OCI-LY7 (cell line): ENCODE data around the gene HTRA1. TPM values are rescaled to one million over a fixed set of nuclear protein-coding genes. Genes with fewer than 3 reads are reported as not detected.

ENCODE experiments used
- BruUV-seq: library from RNA; stranded (reverse); fragments of 400-500 nt; replicated peaks from 2 replicates; lab custom pipeline; 2021; lab: Mats Ljungman, UMichigan
- CTCF ChIA-PET: fragments of 300-600 bp; sonication (Branson Sonifier 250); formaldehyde crosslinking; loops from one replicate; lab custom pipeline; 2022; ENCODE audit warnings: antibody characterized with exemption; ENCODE audit not compliant: unreplicated experiment; lab: Charles Lee
- POLR2A ChIA-PET: fragments of 300-600 bp; sonication (Branson Sonifier 250); formaldehyde crosslinking; loops from one replicate; lab custom pipeline; 2022; ENCODE audit warnings: antibody characterized with exemption; lab: Charles Lee
- DNase-seq: peaks from one replicate; pipeline ENCODE4 v3.0.0-alpha.2; 2015; ENCODE audit warnings: low spot score
- H2AFZ ChIP-seq: fragments of 200-600 bp; sonication (generic), shearing (Covaris generic); 2 replicates; pipeline ENCODE4 v1.6.1; 2014; ENCODE audit warnings: mild to moderate bottlenecking, antibody characterized with exemption, low read length, moderate library complexity
- H3K27ac ChIP-seq: fragments of 200-600 bp; sonication (generic); 2 replicates; pipeline ENCODE4 v1.5.1; 2014; ENCODE audit warnings: mixed run types, low read depth, mild to moderate bottlenecking, moderate library complexity, low read length, inconsistent platforms; ENCODE audit not compliant: poor library complexity, severe bottlenecking
- H3K36me3 ChIP-seq: fragments of 200-600 bp; sonication (generic); 2 replicates; pipeline ENCODE4 v1.6.1; 2014; ENCODE audit warnings: mild to moderate bottlenecking, antibody characterized with exemption, low read length, moderate library complexity, mixed read lengths; ENCODE audit not compliant: insufficient read depth
- H3K4me1 ChIP-seq: fragments of 200-600 bp; sonication (generic); 2 replicates; pipeline ENCODE4 v1.5.1; 2014; ENCODE audit warnings: mild to moderate bottlenecking, low read length; ENCODE audit not compliant: insufficient read depth, poor library complexity, severe bottlenecking
- H3K4me2 ChIP-seq: fragments of 200-600 bp; sonication (generic); 2 replicates; pipeline ENCODE4 v1.6.1; 2014; ENCODE audit warnings: mild to moderate bottlenecking, low read length
- H3K4me3 ChIP-seq: fragments of 200-600 bp; sonication (generic); 2 replicates; pipeline ENCODE4 v1.5.1; 2014; ENCODE audit warnings: mild to moderate bottlenecking, low read depth, low read length; ENCODE audit not compliant: poor library complexity, severe bottlenecking
- H3K79me2 ChIP-seq: fragments of 200-600 bp; sonication (generic); 2 replicates; pipeline ENCODE4 v1.6.1; 2016; ENCODE audit warnings: low read depth, mild to moderate bottlenecking, low read length, moderate library complexity, mixed read lengths; ENCODE audit not compliant: insufficient read depth
- H3K9me2 ChIP-seq: fragments of 200-600 bp; sonication (generic); 2 replicates; pipeline ENCODE4 v1.6.1; 2016; ENCODE audit warnings: mild to moderate bottlenecking, low read length, mixed read lengths; ENCODE audit not compliant: insufficient read depth
- H3K9me3 ChIP-seq: fragments of 200-600 bp; sonication (generic); 2 replicates; pipeline ENCODE4 v1.6.1; 2014; ENCODE audit warnings: mild to moderate bottlenecking, mixed run types, low read length, mixed read lengths
- H4K20me1 ChIP-seq: fragments of 200-600 bp; sonication (generic); 2 replicates; pipeline ENCODE4 v1.6.1; 2014; ENCODE audit warnings: mild to moderate bottlenecking, antibody characterized with exemption, low read length, moderate library complexity, mixed read lengths; ENCODE audit not compliant: insufficient read depth
- EZH2phosphoT487 ChIP-seq: fragments of 200-600 bp; sonication (generic); IDR thresholded peaks from 2 replicates; pipeline ENCODE4 v1.6.1; 2018; ENCODE audit warnings: low read depth, borderline replicate concordance, mild to moderate bottlenecking, mixed run types, antibody characterized with exemption, low read length, moderate library complexity, mixed read lengths
- intact Hi-C: fragments of 100-400 bp; cut with micrococcal nuclease; formaldehyde crosslinking; loops from one replicate; pipeline ENCODE4 v1.10.0; 2022; ENCODE audit not compliant: unreplicated experiment
- total RNA-seq, 2 experiments: library from RNA; depleted of rRNA in 1 of 2; stranded (reverse); fragments of >200 nt in 1 of 2; shearing (Covaris generic) in 1 of 2; gene quantifications; 2 replicates each; pipeline ENCODE4 v1.2.3, GENCODE V29; 2014 to 2022
- TF ChIP-seq, protein P1 (sequence below): fragments of 200-600 bp; sonication (generic); conservative IDR thresholded peaks from 2 replicates; pipeline ENCODE4 v1.5.1; 2014; ENCODE audit warnings: mild to moderate bottlenecking, antibody characterized with exemption, low read length, moderate library complexity, mixed read lengths

HTRA1 gene
- total RNA-seq, 2 experiments from 2014 or later: not detected

DNA sequence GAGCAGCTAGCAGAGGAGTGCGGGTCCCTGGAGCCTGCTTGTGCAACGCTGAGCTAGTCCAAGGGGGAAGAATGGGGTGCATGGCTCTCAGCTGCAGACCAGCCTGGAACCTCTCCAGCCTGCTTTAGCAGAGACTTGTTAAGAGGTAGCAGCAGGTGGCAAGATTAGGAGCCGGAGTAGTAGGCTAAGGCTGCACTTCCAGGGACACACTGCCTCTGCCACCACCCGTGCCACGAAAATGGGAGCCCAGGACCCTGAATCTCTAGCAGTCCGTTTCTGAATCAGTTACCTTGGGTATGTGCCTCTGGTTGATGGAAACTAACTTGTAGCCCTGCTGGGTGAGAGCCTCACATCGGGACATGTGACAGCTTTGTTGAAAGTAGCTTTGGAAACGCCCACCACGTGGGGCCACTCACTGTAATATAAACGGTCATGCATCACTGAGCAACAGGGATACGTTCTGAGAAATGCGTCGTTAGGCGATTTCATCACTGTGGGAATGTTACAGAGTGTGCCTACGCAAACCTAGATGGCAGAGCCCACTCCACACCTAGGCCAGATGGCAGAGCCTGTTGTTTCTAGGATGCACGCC, 25.9 kb downstream of the HTRA1 start:
- Histone ChIP-seq H3K4me3 (no peak overlapping the region), H3K9me2 (no peaks in the 10 kb centered on the region), H2AFZ (no peak overlapping the region), H3K4me2 (no peak overlapping the region), H3K79me2 (no peaks in the 10 kb centered on the region), H4K20me1 (no peaks in the 10 kb centered on the region), H3K36me3 (no peaks in the 10 kb centered on the region), H3K9me3 (no peaks in the 10 kb centered on the region), H3K4me1 (no peaks in the 10 kb centered on the region), H3K27ac (no peak overlapping the region)
- intact Hi-C loops: no loop called here
- no TSS peak for BruUV-seq
- POLR2A ChIA-PET: no interaction called here
- no peak for TF ChIP-seq EZH2phosphoT487
- TF ChIP-seq, protein P1, sequence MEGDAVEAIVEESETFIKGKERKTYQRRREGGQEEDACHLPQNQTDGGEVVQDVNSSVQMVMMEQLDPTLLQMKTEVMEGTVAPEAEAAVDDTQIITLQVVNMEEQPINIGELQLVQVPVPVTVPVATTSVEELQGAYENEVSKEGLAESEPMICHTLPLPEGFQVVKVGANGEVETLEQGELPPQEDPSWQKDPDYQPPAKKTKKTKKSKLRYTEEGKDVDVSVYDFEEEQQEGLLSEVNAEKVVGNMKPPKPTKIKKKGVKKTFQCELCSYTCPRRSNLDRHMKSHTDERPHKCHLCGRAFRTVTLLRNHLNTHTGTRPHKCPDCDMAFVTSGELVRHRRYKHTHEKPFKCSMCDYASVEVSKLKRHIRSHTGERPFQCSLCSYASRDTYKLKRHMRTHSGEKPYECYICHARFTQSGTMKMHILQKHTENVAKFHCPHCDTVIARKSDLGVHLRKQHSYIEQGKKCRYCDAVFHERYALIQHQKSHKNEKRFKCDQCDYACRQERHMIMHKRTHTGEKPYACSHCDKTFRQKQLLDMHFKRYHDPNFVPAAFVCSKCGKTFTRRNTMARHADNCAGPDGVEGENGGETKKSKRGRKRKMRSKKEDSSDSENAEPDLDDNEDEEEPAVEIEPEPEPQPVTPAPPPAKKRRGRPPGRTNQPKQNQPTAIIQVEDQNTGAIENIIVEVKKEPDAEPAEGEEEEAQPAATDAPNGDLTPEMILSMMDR: no peak
- no peak for DNase-seq
- CTCF ChIA-PET: no interaction called here

DNA sequence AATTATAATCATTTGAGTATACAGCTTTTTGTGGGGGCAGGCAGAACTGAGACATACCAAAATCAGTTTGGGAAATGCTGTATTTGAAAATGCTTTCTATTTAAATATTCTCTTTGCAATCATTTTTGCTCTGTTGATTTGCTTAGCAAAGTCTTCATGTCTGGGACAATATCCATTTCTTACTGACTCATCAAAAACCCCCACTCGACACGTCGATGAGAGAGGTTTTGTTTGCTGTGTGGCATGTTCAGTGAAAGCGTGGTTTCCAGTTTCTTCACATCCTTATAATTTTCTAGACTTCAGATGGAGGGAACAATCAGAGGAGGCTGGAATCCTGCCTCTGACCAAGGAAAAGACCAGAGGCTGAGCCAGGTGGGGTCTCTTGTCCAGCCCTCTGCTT, 28.9 kb downstream of the HTRA1 start:
- no TSS peak for BruUV-seq
- TF ChIP-seq EZH2phosphoT487: no peak
- TF ChIP-seq, protein P1: no peak
- Histone ChIP-seq H3K4me1 (no peaks in the 10 kb centered on the region), H3K9me3 (no peaks in the 10 kb centered on the region), H2AFZ (no peak overlapping the region), H3K36me3 (no peaks in the 10 kb centered on the region), H3K9me2 (no peaks in the 10 kb centered on the region), H3K4me3 (no peak overlapping the region), H4K20me1 (no peaks in the 10 kb centered on the region), H3K27ac (no peak overlapping the region), H3K4me2 (no peak overlapping the region), H3K79me2 (no peaks in the 10 kb centered on the region)
- ChIA-PET CTCF (no interaction called here), POLR2A (no interaction called here)
- intact Hi-C loops: no loop called here
- DNase-seq: no peak

DNA sequence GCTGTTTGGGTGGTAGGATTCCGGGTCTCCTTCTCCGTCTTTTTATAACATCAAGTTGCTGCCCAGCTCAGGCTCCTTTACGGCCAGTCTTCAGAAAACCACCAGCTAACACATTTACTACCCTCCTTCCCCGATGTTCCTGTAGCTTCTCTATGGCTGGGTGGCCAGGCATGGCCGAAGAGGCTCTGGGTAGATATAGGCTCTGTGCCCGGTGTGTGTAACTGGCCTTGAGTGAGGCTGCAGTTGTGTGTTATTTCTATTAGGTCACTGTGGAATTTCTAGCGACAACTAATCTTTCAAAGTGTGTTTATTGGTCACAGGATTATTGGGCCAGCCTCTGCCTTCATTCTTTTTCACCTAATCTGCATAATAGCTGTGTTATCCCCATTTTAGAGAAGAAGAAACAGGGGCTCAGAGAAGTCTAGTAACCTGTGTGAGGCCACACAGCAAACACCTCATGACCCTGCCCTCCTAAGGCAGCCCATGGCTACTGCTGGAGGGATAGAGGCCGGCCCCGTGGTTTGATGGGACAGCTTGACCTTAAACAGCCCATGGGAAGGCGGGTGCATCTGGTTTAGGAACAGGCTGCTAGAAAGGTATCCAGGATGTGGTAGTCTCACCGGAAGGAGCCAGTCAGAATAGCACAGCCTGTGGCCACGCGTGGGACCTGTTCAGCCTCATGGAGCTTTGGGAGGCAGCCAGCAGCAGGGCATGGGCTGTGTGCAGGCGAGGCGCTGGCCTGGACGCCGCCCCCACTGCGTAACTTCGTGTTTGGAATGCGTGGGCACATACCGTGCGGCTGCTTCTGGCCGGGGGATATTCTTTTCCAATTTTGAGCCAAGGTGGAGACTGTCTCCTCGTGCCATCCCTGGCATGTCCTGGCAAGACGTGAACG, 29.7 kb downstream of the HTRA1 start:
- TF ChIP-seq EZH2phosphoT487: no peak
- TF ChIP-seq, protein P1: no peak
- ChIA-PET CTCF (no interaction called here), POLR2A (no interaction called here)
- Histone ChIP-seq H3K27ac (no peak overlapping the region), H3K4me2 (no peak overlapping the region), H3K9me2 (no peaks in the 10 kb centered on the region), H3K9me3 (no peaks in the 10 kb centered on the region), H3K4me3 (no peak overlapping the region), H3K36me3 (no peaks in the 10 kb centered on the region), H3K79me2 (no peaks in the 10 kb centered on the region), H4K20me1 (no peaks in the 10 kb centered on the region), H3K4me1 (no peaks in the 10 kb centered on the region), H2AFZ (no peak overlapping the region)
- no TSS peak for BruUV-seq
- DNase-seq: no peak
- intact Hi-C loops: no loop called here
